ENCODE data around the gene KRTAP5-5.
"Not testable (repeated sequence)": the region's sequence is repeated elsewhere in the genome, so short reads cannot be mapped to it uniquely, and the experiment has no call there.

KRTAP5-5 gene

DNA sequence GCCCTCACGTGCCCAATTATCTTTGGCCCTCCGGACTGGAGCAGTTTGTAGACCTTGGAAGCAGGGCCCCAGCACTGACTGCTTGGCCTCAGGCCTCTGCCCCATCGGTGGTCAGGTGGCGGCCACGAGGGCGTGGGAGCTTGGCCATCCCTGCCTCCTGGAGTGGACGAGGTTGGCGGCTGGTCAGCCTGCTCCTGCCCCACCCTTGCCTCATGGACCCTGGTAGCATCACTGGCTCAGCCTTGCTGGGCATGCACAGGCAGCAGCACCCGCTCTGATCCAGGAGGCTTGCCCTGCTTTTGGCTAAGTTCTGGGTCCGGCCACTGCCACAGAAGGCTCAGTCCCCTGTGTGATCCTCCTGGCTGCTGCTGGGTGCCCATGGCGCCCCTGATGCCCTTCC lies 25.4 kb upstream of the KRTAP5-5 start:
- Histone ChIP-seq H3K4me3 (ENCODE audit: low read length, poor library complexity, severe bottlenecking) (no peak overlapping the region), H3K9me2 (replicated peaks; ENCODE audit: low read depth, low read length) (no peaks in the 10 kb centered on the region), H3K9me3 (ENCODE audit: insufficient read depth, low read depth, low read length) (no peaks in the 10 kb centered on the region), H3K9ac (ENCODE audit: low read depth, low read length, poor library complexity, severe bottlenecking) (no peak overlapping the region), H3F3A (ENCODE audit: low read depth) (no peaks in the 10 kb centered on the region), H4K20me1 (ENCODE audit: insufficient read depth, low read length, poor library complexity, severe bottlenecking) (no peaks in the 10 kb centered on the region), H3K36me3 (ENCODE audit: insufficient read depth, low read length) (no peaks in the 10 kb centered on the region), H3K27me3 (ENCODE audit: insufficient read depth, low read length, poor library complexity, severe bottlenecking) (no peaks in the 10 kb centered on the region), H2AFZ (ENCODE audit: low read length) (no peak overlapping the region), H3K4me2 (ENCODE audit: low read depth, low read length, poor library complexity, severe bottlenecking) (no peak overlapping the region), H3K79me2 (ENCODE audit: insufficient read depth, low read length) (no peaks in the 10 kb centered on the region), H3K4me1 (ENCODE audit: insufficient read depth, low read length, poor library complexity, severe bottlenecking) (no peaks in the 10 kb centered on the region)
- no peak for TF ChIP-seq EZH2phosphoT487 (IDR thresholded peaks at IDR 0.05; ENCODE audit: borderline replicate concordance)
- TF ChIP-seq CTCF (conservative IDR thresholded peaks at IDR 0.05; ENCODE audit: low read length), result no peak

- no peak overlapping the region for H2AFZ ChIP-seq (ENCODE audit: low read length)
- H3K9ac ChIP-seq (ENCODE audit: low read depth, low read length, poor library complexity, severe bottlenecking), result no peak overlapping the region
- H4K20me1 ChIP-seq (ENCODE audit: insufficient read depth, low read length, poor library complexity, severe bottlenecking), result no peaks in the 10 kb centered on the region
- no peaks in the 10 kb centered on the region for H3K27me3 ChIP-seq (ENCODE audit: insufficient read depth, low read length, poor library complexity, severe bottlenecking)
- H3K4me2 ChIP-seq (ENCODE audit: low read depth, low read length, poor library complexity, severe bottlenecking), result no peak overlapping the region
- TF ChIP-seq CTCF (conservative IDR thresholded peaks at IDR 0.05; ENCODE audit: low read length), result no peak
- TF ChIP-seq EZH2phosphoT487 (IDR thresholded peaks at IDR 0.05; ENCODE audit: borderline replicate concordance), result no peak
- H3K9me2 ChIP-seq (replicated peaks; ENCODE audit: low read depth, low read length), result no peaks in the 10 kb centered on the region
- H3K4me1 ChIP-seq (ENCODE audit: insufficient read depth, low read length, poor library complexity, severe bottlenecking), result no peaks in the 10 kb centered on the region
- H3F3A ChIP-seq (ENCODE audit: low read depth), result no peaks in the 10 kb centered on the region
- H3K4me3 ChIP-seq (ENCODE audit: low read length, poor library complexity, severe bottlenecking), result no peak overlapping the region
- no peaks in the 10 kb centered on the region for H3K36me3 ChIP-seq (ENCODE audit: insufficient read depth, low read length)
- H3K9me3 ChIP-seq (ENCODE audit: insufficient read depth, low read depth, low read length), result no peaks in the 10 kb centered on the region
- H3K79me2 ChIP-seq (ENCODE audit: insufficient read depth, low read length), result no peaks in the 10 kb centered on the region
Observed at GRCh38 chr11:1604711-1605110, 24.9 kb upstream of the KRTAP5-5 start.

DNA sequence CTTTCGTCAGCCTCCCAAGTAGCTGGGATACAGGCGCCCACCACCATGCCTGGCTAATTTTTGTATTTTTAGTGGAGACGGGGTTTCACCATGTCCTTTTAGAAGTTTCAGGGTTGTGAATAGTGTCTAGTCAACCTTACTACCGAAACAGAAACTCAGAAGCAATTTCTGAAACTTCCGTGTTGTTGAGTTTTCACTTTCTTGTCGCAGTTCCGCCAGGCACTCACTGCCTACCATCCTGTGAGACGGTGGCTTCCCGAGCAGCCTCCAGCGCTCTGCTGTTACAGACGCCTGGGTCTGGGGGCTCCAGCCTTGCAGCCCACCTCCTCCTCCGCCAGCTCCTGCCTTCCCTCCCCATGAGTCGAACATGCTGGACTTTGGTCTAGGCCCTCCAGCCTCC lies 23.7 kb upstream of the KRTAP5-5 start:
- not testable (repeated sequence) for H3K9me2 ChIP-seq (replicated peaks; ENCODE audit: low read depth, low read length); H3K27me3 ChIP-seq (ENCODE audit: insufficient read depth, low read length, poor library complexity, severe bottlenecking); H3K9me3 ChIP-seq (ENCODE audit: insufficient read depth, low read depth, low read length); H2AFZ ChIP-seq (ENCODE audit: low read length); H3K36me3 ChIP-seq (ENCODE audit: insufficient read depth, low read length); H3K4me3 ChIP-seq (ENCODE audit: low read length, poor library complexity, severe bottlenecking); H3F3A ChIP-seq (ENCODE audit: low read depth); H3K4me1 ChIP-seq (ENCODE audit: insufficient read depth, low read length, poor library complexity, severe bottlenecking); H3K79me2 ChIP-seq (ENCODE audit: insufficient read depth, low read length); H3K4me2 ChIP-seq (ENCODE audit: low read depth, low read length, poor library complexity, severe bottlenecking); H4K20me1 ChIP-seq (ENCODE audit: insufficient read depth, low read length, poor library complexity, severe bottlenecking); H3K9ac ChIP-seq (ENCODE audit: low read depth, low read length, poor library complexity, severe bottlenecking)

- H3K27me3 ChIP-seq (ENCODE audit: insufficient read depth, low read length, poor library complexity, severe bottlenecking); H3K36me3 ChIP-seq (ENCODE audit: insufficient read depth, low read length); H3K9me2 ChIP-seq (replicated peaks; ENCODE audit: low read depth, low read length); H3F3A ChIP-seq (ENCODE audit: low read depth); H3K4me3 ChIP-seq (ENCODE audit: low read length, poor library complexity, severe bottlenecking); H3K4me1 ChIP-seq (ENCODE audit: insufficient read depth, low read length, poor library complexity, severe bottlenecking); H3K9ac ChIP-seq (ENCODE audit: low read depth, low read length, poor library complexity, severe bottlenecking); H3K79me2 ChIP-seq (ENCODE audit: insufficient read depth, low read length); H2AFZ ChIP-seq (ENCODE audit: low read length); H3K9me3 ChIP-seq (ENCODE audit: insufficient read depth, low read depth, low read length); H4K20me1 ChIP-seq (ENCODE audit: insufficient read depth, low read length, poor library complexity, severe bottlenecking); H3K4me2 ChIP-seq (ENCODE audit: low read depth, low read length, poor library complexity, severe bottlenecking): not testable (repeated sequence)
Observed at GRCh38 chr11:1607156-1607845, 22.3 kb upstream of the KRTAP5-5 start.

GRCh38 chr11:1607901-1608300 lies 21.7 kb upstream of the KRTAP5-5 start:
- H3K4me1 ChIP-seq (ENCODE audit: insufficient read depth, low read length, poor library complexity, severe bottlenecking); H3K4me3 ChIP-seq (ENCODE audit: low read length, poor library complexity, severe bottlenecking); H3K79me2 ChIP-seq (ENCODE audit: insufficient read depth, low read length); H3K36me3 ChIP-seq (ENCODE audit: insufficient read depth, low read length); H3K4me2 ChIP-seq (ENCODE audit: low read depth, low read length, poor library complexity, severe bottlenecking); H3K27me3 ChIP-seq (ENCODE audit: insufficient read depth, low read length, poor library complexity, severe bottlenecking); H3K9me2 ChIP-seq (replicated peaks; ENCODE audit: low read depth, low read length); H2AFZ ChIP-seq (ENCODE audit: low read length); H3K9me3 ChIP-seq (ENCODE audit: insufficient read depth, low read depth, low read length); H3F3A ChIP-seq (ENCODE audit: low read depth); H4K20me1 ChIP-seq (ENCODE audit: insufficient read depth, low read length, poor library complexity, severe bottlenecking); H3K9ac ChIP-seq (ENCODE audit: low read depth, low read length, poor library complexity, severe bottlenecking): not testable (repeated sequence)

Measured in Loucy (cell line).